Measurements from ENCODE around the gene ALCAM.

The ALCAM gene

GRCh38 chr3:105397974-105398373, 31.3 kb downstream of the ALCAM start:
- TF ChIP-seq TCF12 (IDR thresholded peaks at IDR 0.05; ENCODE audit: low read depth) = no peak
- no peak for TF ChIP-seq ZBTB7A (IDR thresholded peaks at IDR 0.05; ENCODE audit: low read depth)
- no peak for TF ChIP-seq CEBPB (IDR thresholded peaks at IDR 0.05)
- no peak for TF ChIP-seq MAX (IDR thresholded peaks at IDR 0.05)
- TF ChIP-seq RAD21 (IDR thresholded peaks at IDR 0.05; ENCODE audit: low read depth) = no peak
- TF ChIP-seq CREB1 (IDR thresholded peaks at IDR 0.05; ENCODE audit: low read depth) = no peak

- no peak for TF ChIP-seq CREB1 (IDR thresholded peaks at IDR 0.05; ENCODE audit: low read depth)
- no peak for TF ChIP-seq YY1 (IDR thresholded peaks at IDR 0.05; ENCODE audit: low read depth)
- TF ChIP-seq USF1 (IDR thresholded peaks at IDR 0.05) = no peak
- TF ChIP-seq TEAD4 (IDR thresholded peaks at IDR 0.05) = no peak
- no peak for TF ChIP-seq EGR1 (IDR thresholded peaks at IDR 0.05)
- no peak for TF ChIP-seq CEBPB (IDR thresholded peaks at IDR 0.05)
- TF ChIP-seq ZBTB7A (IDR thresholded peaks at IDR 0.05; ENCODE audit: low read depth) = no peak
- TF ChIP-seq EP300 (IDR thresholded peaks at IDR 0.05; ENCODE audit: borderline replicate concordance) = no peak
- TF ChIP-seq RAD21 (IDR thresholded peaks at IDR 0.05; ENCODE audit: low read depth) = no peak
Observed at GRCh38 chr3:105398437-105398836, 31.7 kb downstream of the ALCAM start.

- TF ChIP-seq NFIC (IDR thresholded peaks at IDR 0.05) (no peak), EP300 (IDR thresholded peaks at IDR 0.05; ENCODE audit: borderline replicate concordance) (no peak), REST (IDR thresholded peaks at IDR 0.05; ENCODE audit: low read depth) (no peak), RAD21 (IDR thresholded peaks at IDR 0.05; ENCODE audit: low read depth) (no peak), TAF1 (IDR thresholded peaks at IDR 0.05; ENCODE audit: low read depth) (no peak), TEAD4 (IDR thresholded peaks at IDR 0.05) (no peak), USF1 (IDR thresholded peaks at IDR 0.05) (no peak), EGR1 (IDR thresholded peaks at IDR 0.05) (no peak), YY1 (IDR thresholded peaks at IDR 0.05; ENCODE audit: low read depth) (no peak), ZBTB7A (IDR thresholded peaks at IDR 0.05; ENCODE audit: low read depth) (no peak), CREB1 (IDR thresholded peaks at IDR 0.05; ENCODE audit: low read depth) (no peak), TCF12 (IDR thresholded peaks at IDR 0.05; ENCODE audit: low read depth) (no peak), MAX (IDR thresholded peaks at IDR 0.05) (no peak), CEBPB (IDR thresholded peaks at IDR 0.05) (no peak), FOXM1 (IDR thresholded peaks at IDR 0.05; ENCODE audit: borderline replicate concordance, low read depth) (no peak)
Observed at GRCh38 chr3:105399062-105399461, 32.4 kb downstream of the ALCAM start.

GRCh38 chr3:105399611-105400010, 32.9 kb downstream of the ALCAM start:
- TF ChIP-seq MAX (IDR thresholded peaks at IDR 0.05) (no peak), CEBPB (IDR thresholded peaks at IDR 0.05) (no peak), EGR1 (IDR thresholded peaks at IDR 0.05) (no peak), NFIC (IDR thresholded peaks at IDR 0.05) (no peak), USF1 (IDR thresholded peaks at IDR 0.05) (no peak), YY1 (IDR thresholded peaks at IDR 0.05; ENCODE audit: low read depth) (no peak), EP300 (IDR thresholded peaks at IDR 0.05; ENCODE audit: borderline replicate concordance) (no peak), ZBTB7A (IDR thresholded peaks at IDR 0.05; ENCODE audit: low read depth) (no peak), RAD21 (IDR thresholded peaks at IDR 0.05; ENCODE audit: low read depth) (no peak), REST (IDR thresholded peaks at IDR 0.05; ENCODE audit: low read depth) (no peak), TEAD4 (IDR thresholded peaks at IDR 0.05) (no peak), TCF12 (IDR thresholded peaks at IDR 0.05; ENCODE audit: low read depth) (no peak), FOXM1 (IDR thresholded peaks at IDR 0.05; ENCODE audit: borderline replicate concordance, low read depth) (no peak), CREB1 (IDR thresholded peaks at IDR 0.05; ENCODE audit: low read depth) (no peak), TAF1 (IDR thresholded peaks at IDR 0.05; ENCODE audit: low read depth) (no peak)

GRCh38 chr3:105401254-105401653, 34.5 kb downstream of the ALCAM start:
- TF ChIP-seq ZBTB7A (IDR thresholded peaks at IDR 0.05; ENCODE audit: low read depth) = no peak
- no peak for TF ChIP-seq CREB1 (IDR thresholded peaks at IDR 0.05; ENCODE audit: low read depth)
- TF ChIP-seq CEBPB (IDR thresholded peaks at IDR 0.05) = no peak
- TF ChIP-seq USF1 (IDR thresholded peaks at IDR 0.05) = no peak
- TF ChIP-seq REST (IDR thresholded peaks at IDR 0.05; ENCODE audit: low read depth) = no peak
- TF ChIP-seq TAF1 (IDR thresholded peaks at IDR 0.05; ENCODE audit: low read depth) = no peak
- TF ChIP-seq RAD21 (IDR thresholded peaks at IDR 0.05; ENCODE audit: low read depth) = no peak
- TF ChIP-seq YY1 (IDR thresholded peaks at IDR 0.05; ENCODE audit: low read depth) = no peak
- TF ChIP-seq TCF12 (IDR thresholded peaks at IDR 0.05; ENCODE audit: low read depth) = no peak
- no peak for TF ChIP-seq TEAD4 (IDR thresholded peaks at IDR 0.05)
- no peak for TF ChIP-seq EGR1 (IDR thresholded peaks at IDR 0.05)
- TF ChIP-seq NFIC (IDR thresholded peaks at IDR 0.05) = no peak
- TF ChIP-seq MAX (IDR thresholded peaks at IDR 0.05) = no peak
- no peak for TF ChIP-seq FOXM1 (IDR thresholded peaks at IDR 0.05; ENCODE audit: borderline replicate concordance, low read depth)
- TF ChIP-seq EP300 (IDR thresholded peaks at IDR 0.05; ENCODE audit: borderline replicate concordance) = no peak

Data from Ishikawa (cell line).